ENCODE measurements around the gene GUK1.

- no peak for TF ChIP-seq POLR2A (IDR thresholded peaks at IDR 0.05)
- no peak for TF ChIP-seq EP300 (IDR thresholded peaks at IDR 0.05)
Observed at GRCh38 chr1:228099331-228099732, 40.7 kb upstream of the GUK1 start.

Data from suprapubic skin (tissue), 2 donors.